HEK293T (cell line): ENCODE data around the gene RAD18.

Experiments used
- CTCF ChIA-PET: fragments of 350-600 bp; formaldehyde crosslinking; extraction: SDS; loops from one replicate; lab custom pipeline; 2021; ENCODE audit warnings: antibody characterized with exemption, inconsistent platforms; lab: Yijun Ruan, JAX
- POLR2A ChIA-PET: fragments of 350-600 bp; formaldehyde crosslinking; extraction: SDS; loops from one replicate; lab custom pipeline; 2020; ENCODE audit warnings: antibody characterized with exemption, inconsistent platforms; lab: Yijun Ruan, JAX
- DNase-seq: peaks from one replicate; pipeline ENCODE4 v3.0.0; 2012; ENCODE audit warnings: mixed read lengths; ENCODE audit errors: extremely low spot score
- ARNT ChIP-seq: fragments of 450-650 bp; IDR thresholded peaks from 2 replicates; pipeline ENCODE4 v1.6.1; 2017; ENCODE audit warnings: mild to moderate bottlenecking
- BHLHE40 ChIP-seq: fragments of 450-650 bp; IDR thresholded peaks from 2 replicates; pipeline ENCODE4 v1.6.1; 2016; ENCODE audit warnings: mild to moderate bottlenecking, moderate library complexity, borderline replicate concordance
- CTBP1 ChIP-seq: fragments of 450-650 bp; IDR thresholded peaks from 2 replicates; pipeline ENCODE4 v1.6.1; 2016; ENCODE audit warnings: borderline replicate concordance
- ELF4 ChIP-seq: fragments of 450-650 bp; IDR thresholded peaks from 2 replicates; pipeline ENCODE4 v1.6.1; 2017; ENCODE audit warnings: antibody characterized with exemption
- FOXA1 ChIP-seq: fragments of 450-650 bp; IDR thresholded peaks from 2 replicates; pipeline ENCODE4 v1.6.1; 2016; ENCODE audit warnings: mild to moderate bottlenecking
- FOXK2 ChIP-seq: fragments of 450-650 bp; IDR thresholded peaks from 2 replicates; pipeline ENCODE4 v1.6.1; 2016; ENCODE audit warnings: mild to moderate bottlenecking
- FOXM1 ChIP-seq: fragments of 450-650 bp; IDR thresholded peaks from 2 replicates; pipeline ENCODE4 v1.6.1; 2017; ENCODE audit warnings: mild to moderate bottlenecking, borderline replicate concordance
- HDGF ChIP-seq: fragments of 450-650 bp; IDR thresholded peaks from 2 replicates; pipeline ENCODE4 v1.6.1; 2017; ENCODE audit warnings: antibody characterized with exemption, borderline replicate concordance
- L3MBTL2 ChIP-seq: fragments of 450-650 bp; conservative IDR thresholded peaks from 2 replicates; pipeline ENCODE4 v1.6.1; 2016; ENCODE audit warnings: mild to moderate bottlenecking
- LEF1 ChIP-seq: fragments of 450-650 bp; IDR thresholded peaks from 2 replicates; pipeline ENCODE4 v1.6.1; 2017; ENCODE audit warnings: mild to moderate bottlenecking, borderline replicate concordance
- NFRKB ChIP-seq: fragments of 450-650 bp; IDR thresholded peaks from 2 replicates; pipeline ENCODE4 v1.6.1; 2016; ENCODE audit warnings: mild to moderate bottlenecking, moderate library complexity
- PKNOX1 ChIP-seq: fragments of 450-650 bp; IDR thresholded peaks from 2 replicates; pipeline ENCODE4 v1.6.1; 2016
- SP1 ChIP-seq: fragments of 450-650 bp; IDR thresholded peaks from 2 replicates; pipeline ENCODE4 v1.6.1; 2017
- SUZ12 ChIP-seq: fragments of 450-650 bp; IDR thresholded peaks from 2 replicates; pipeline ENCODE4 v1.6.1; 2016; ENCODE audit warnings: mild to moderate bottlenecking
- TARDBP ChIP-seq: fragments of 450-650 bp; IDR thresholded peaks from 2 replicates; pipeline ENCODE4 v1.6.1; 2016
- ZNF384 ChIP-seq: fragments of 450-650 bp; IDR thresholded peaks from 2 replicates; pipeline ENCODE4 v1.6.1; 2016

The RAD18 gene

GRCh38 chr3:8840556-8840955 lies 122.7 kb downstream of the RAD18 start:
- TF ChIP-seq ARNT = no peak
- TF ChIP-seq FOXA1 = no peak
- no peak for TF ChIP-seq LEF1
- TF ChIP-seq HDGF = no peak
- TF ChIP-seq SUZ12 = no peak
- no peak for TF ChIP-seq BHLHE40
- no peak for TF ChIP-seq CTBP1
- CTCF ChIA-PET = no interaction called here
- DNase-seq = no peak
- POLR2A ChIA-PET = no interaction called here

GRCh38 chr3:8839607-8840325 lies 123.5 kb downstream of the RAD18 start:
- ChIA-PET CTCF (no interaction called here), POLR2A (no interaction called here)
- DNase-seq = no peak

GRCh38 chr3:8838765-8839423 lies 124.4 kb downstream of the RAD18 start:
- CTCF ChIA-PET = no interaction called here
- no peak for DNase-seq
- no peak for TF ChIP-seq PKNOX1
- TF ChIP-seq FOXK2 = no peak
- no peak for TF ChIP-seq NFRKB
- no peak for TF ChIP-seq SUZ12
- no peak for TF ChIP-seq FOXM1
- TF ChIP-seq BHLHE40 = no peak
- no peak for TF ChIP-seq HDGF
- TF ChIP-seq ELF4 = no peak
- POLR2A ChIA-PET = no interaction called here

More at GRCh38 chr3:8839607-8840325, 123.5 kb downstream of the RAD18 start:
- TF ChIP-seq LEF1 (no peak), FOXM1 (no peak)

DNA sequence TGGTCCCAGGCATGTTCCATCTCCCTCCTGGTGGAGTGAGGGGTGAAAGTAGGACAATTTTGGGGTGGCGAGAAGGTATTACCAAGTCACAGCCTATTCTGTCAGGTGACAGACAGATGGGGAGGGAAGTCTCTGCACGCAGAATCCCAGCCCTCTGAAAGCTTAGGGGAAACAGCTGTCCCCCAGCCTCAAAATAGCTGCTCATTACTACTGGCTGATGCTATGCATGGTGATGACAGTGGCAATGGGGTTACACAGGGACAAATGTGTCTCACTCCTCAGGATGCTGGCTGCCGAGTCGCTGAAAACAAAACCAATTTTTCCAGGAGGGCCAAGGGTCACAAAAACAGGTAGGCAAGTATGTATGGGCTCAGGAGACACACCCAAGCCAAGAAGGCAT lies 125.0 kb downstream of the RAD18 start:
- no peak for DNase-seq
- POLR2A ChIA-PET = no interaction called here
- TF ChIP-seq ELF4 (no peak), TARDBP (no peak), ARNT (no peak), CTBP1 (no peak)
- CTCF ChIA-PET = no interaction called here

DNA sequence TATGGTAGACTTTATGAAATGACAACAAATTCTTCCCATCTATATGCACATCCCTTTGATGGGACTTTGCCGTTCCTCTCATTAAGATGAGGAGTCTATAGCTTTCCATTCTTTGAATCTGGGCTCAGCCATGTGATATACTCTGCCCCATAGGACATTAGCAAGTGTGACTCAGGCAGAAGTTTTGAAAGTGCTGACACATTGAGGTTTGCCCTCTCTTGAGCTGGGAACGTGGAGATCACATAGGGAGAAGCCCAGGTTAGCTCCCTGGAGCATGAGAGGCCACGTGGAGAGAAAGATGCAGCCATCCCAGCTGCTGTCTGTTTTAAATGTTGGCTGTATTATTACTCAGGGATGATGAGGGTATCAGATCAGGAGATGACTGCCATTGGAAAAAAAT lies 126.1 kb downstream of the RAD18 start:
- POLR2A ChIA-PET = no interaction called here
- DNase-seq = no peak
- TF ChIP-seq FOXM1 = no peak
- TF ChIP-seq ZNF384 = no peak
- TF ChIP-seq SUZ12 = no peak
- TF ChIP-seq FOXA1 = no peak
- CTCF ChIA-PET = no interaction called here

- CTCF ChIA-PET = interaction anchor here (0.6 kb wide), 1 partner anchor 172 kb away, joined by 3 read pairs; no protein-coding TSS in a partner anchor
- POLR2A ChIA-PET = no interaction called here
- TF ChIP-seq BHLHE40 (no peak), L3MBTL2 (no peak), FOXM1 (no peak), TARDBP (no peak), HDGF (no peak), LEF1 (no peak), NFRKB (no peak), FOXK2 (no peak), PKNOX1 (no peak), ZNF384 (no peak), FOXA1 (no peak)
- DNase-seq = no peak
Measured at GRCh38 chr3:8836096-8836495, 127.2 kb downstream of the RAD18 start.

DNA sequence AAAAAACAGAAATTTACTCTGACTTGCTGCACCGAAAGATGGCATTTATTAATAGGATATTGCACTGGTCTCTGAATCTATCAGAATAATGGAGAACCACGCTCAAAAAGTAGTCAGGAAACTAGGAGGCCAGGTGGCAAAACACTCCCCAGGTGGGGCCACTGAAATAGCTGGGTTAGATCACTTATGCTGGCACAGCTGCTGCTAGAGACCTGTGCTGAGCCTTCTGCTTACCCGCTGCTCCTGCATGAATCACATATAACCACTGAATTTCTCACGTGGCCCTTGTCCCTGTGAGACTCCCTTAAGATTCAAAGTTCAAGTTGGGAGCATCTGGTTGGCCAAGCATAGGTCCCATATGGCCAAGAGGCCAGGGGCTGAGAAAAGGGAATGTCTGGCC lies 127.9 kb downstream of the RAD18 start:
- TF ChIP-seq FOXM1 (no peak), ELF4 (no peak), PKNOX1 (no peak), SUZ12 (no peak), CTBP1 (no peak), ZNF384 (no peak), FOXA1 (no peak), NFRKB (no peak), TARDBP (no peak), L3MBTL2 (no peak), SP1 (no peak), LEF1 (no peak), ARNT (no peak), FOXK2 (no peak), HDGF (no peak), BHLHE40 (no peak)
- no peak for DNase-seq
- POLR2A ChIA-PET = no interaction called here
- CTCF ChIA-PET = no interaction called here
